SK-N-SH (cell line): Measurements from ENCODE around the gene ARAP2.

ENCODE experiments used
- EZH2phosphoT487 ChIP-seq: fragments of 200-600 bp; sonication (generic); IDR thresholded peaks from 2 replicates; pipeline ENCODE4 v1.6.1; 2017; ENCODE audit warnings: low read depth, mixed run types, mild to moderate bottlenecking, antibody characterized with exemption, moderate library complexity, borderline replicate concordance
- GABPA ChIP-seq: IDR thresholded peaks from 2 replicates; pipeline ENCODE4 v1.4.0; 2012; ENCODE audit warnings: low read depth, mild to moderate bottlenecking
- GATA2 ChIP-seq: sonication (generic); formaldehyde crosslinking; IDR thresholded peaks from 2 replicates; pipeline ENCODE4 v1.5.0; 2020; ENCODE audit warnings: mild to moderate bottlenecking, missing genetic modification reagents
- POLR2AphosphoS5 ChIP-seq: IDR thresholded peaks from 2 replicates; pipeline ENCODE4 v1.6.1; 2012; ENCODE audit warnings: low read depth, low read length
- SMC3 ChIP-seq: IDR thresholded peaks from 2 replicates; pipeline ENCODE4 v1.6.1; 2012; ENCODE audit warnings: low read depth, low read length, improper control_type of control experiment
- TAF1 ChIP-seq: IDR thresholded peaks from 2 replicates; pipeline ENCODE4 v1.6.1; 2012; ENCODE audit warnings: low read depth, mild to moderate bottlenecking, low read length, moderate library complexity, borderline replicate concordance
- TCF12 ChIP-seq: IDR thresholded peaks from 2 replicates; pipeline ENCODE4 v1.4.0; 2012
- USF2 ChIP-seq: fragments of 150-350 bp; IDR thresholded peaks from 2 replicates; pipeline ENCODE4 v1.6.1; 2017; ENCODE audit warnings: antibody characterized with exemption, low read length, low read depth, borderline replicate concordance
- TF ChIP-seq, protein P1 (sequence below): fragments of 200-600 bp; sonication (generic); IDR thresholded peaks from 2 replicates; pipeline ENCODE4 v1.6.1; 2017; ENCODE audit warnings: antibody characterized with exemption, mild to moderate bottlenecking, moderate library complexity

DNA sequence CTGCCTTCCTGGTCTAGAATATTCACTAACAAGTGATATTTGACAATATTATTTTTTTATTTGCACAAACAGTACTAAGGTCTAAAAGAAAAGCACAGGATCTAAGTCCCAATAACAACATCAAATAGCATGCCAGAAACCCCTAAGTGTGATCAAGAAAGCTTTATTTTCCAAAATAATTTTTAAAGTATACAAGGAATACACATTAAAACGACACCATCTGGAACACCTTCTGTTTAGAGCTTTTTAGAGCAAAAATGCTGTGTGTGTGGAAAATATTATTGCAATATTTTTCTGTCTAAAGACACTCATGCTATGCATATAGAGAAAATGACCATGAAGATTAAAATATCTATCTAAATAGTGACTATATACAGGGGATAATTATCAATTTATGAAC lies 103.1 kb downstream of the ARAP2 start:
- TF ChIP-seq, protein P1, sequence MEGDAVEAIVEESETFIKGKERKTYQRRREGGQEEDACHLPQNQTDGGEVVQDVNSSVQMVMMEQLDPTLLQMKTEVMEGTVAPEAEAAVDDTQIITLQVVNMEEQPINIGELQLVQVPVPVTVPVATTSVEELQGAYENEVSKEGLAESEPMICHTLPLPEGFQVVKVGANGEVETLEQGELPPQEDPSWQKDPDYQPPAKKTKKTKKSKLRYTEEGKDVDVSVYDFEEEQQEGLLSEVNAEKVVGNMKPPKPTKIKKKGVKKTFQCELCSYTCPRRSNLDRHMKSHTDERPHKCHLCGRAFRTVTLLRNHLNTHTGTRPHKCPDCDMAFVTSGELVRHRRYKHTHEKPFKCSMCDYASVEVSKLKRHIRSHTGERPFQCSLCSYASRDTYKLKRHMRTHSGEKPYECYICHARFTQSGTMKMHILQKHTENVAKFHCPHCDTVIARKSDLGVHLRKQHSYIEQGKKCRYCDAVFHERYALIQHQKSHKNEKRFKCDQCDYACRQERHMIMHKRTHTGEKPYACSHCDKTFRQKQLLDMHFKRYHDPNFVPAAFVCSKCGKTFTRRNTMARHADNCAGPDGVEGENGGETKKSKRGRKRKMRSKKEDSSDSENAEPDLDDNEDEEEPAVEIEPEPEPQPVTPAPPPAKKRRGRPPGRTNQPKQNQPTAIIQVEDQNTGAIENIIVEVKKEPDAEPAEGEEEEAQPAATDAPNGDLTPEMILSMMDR, result no peak
- TF ChIP-seq POLR2AphosphoS5 (no peak), GABPA (no peak), TCF12 (no peak), EZH2phosphoT487 (no peak), GATA2 (CRISPR knock-in tag) (no peak), TAF1 (no peak), SMC3 (no peak), USF2 (no peak)
